ENCODE results near the gene LNPK.
"Not testable (repeated sequence)": the region's sequence is repeated elsewhere in the genome, so short reads cannot be mapped to it uniquely, and the experiment has no call there.

LNPK gene

GRCh38 chr2:175914846-175915245 is 87.2 kb downstream of the LNPK start:
- DNase-seq (ENCODE audit: low read depth): no peak
- TF ChIP-seq, protein P1, sequence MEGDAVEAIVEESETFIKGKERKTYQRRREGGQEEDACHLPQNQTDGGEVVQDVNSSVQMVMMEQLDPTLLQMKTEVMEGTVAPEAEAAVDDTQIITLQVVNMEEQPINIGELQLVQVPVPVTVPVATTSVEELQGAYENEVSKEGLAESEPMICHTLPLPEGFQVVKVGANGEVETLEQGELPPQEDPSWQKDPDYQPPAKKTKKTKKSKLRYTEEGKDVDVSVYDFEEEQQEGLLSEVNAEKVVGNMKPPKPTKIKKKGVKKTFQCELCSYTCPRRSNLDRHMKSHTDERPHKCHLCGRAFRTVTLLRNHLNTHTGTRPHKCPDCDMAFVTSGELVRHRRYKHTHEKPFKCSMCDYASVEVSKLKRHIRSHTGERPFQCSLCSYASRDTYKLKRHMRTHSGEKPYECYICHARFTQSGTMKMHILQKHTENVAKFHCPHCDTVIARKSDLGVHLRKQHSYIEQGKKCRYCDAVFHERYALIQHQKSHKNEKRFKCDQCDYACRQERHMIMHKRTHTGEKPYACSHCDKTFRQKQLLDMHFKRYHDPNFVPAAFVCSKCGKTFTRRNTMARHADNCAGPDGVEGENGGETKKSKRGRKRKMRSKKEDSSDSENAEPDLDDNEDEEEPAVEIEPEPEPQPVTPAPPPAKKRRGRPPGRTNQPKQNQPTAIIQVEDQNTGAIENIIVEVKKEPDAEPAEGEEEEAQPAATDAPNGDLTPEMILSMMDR (conservative IDR thresholded peaks at IDR 0.05; ENCODE audit: low read depth, low read length): no peak
- no peak overlapping the region for H3K4me3 ChIP-seq (ENCODE audit: low read length)

GRCh38 chr2:175913849-175914743 is 88.0 kb downstream of the LNPK start:
- H3K4me3 ChIP-seq (ENCODE audit: low read length); DNase-seq (ENCODE audit: low read depth): not testable (repeated sequence)

- not testable (repeated sequence) for H3K4me3 ChIP-seq (ENCODE audit: low read length); DNase-seq (ENCODE audit: low read depth)
Measured at GRCh38 chr2:175913267-175913666, 88.8 kb downstream of the LNPK start.

GRCh38 chr2:175904035-175904434 is 98.0 kb downstream of the LNPK start:
- TF ChIP-seq, protein P1 (conservative IDR thresholded peaks at IDR 0.05; ENCODE audit: low read depth, low read length): no peak
- H3K4me3 ChIP-seq (ENCODE audit: low read length): no peak overlapping the region
- no peak for DNase-seq (ENCODE audit: low read depth)

DNA sequence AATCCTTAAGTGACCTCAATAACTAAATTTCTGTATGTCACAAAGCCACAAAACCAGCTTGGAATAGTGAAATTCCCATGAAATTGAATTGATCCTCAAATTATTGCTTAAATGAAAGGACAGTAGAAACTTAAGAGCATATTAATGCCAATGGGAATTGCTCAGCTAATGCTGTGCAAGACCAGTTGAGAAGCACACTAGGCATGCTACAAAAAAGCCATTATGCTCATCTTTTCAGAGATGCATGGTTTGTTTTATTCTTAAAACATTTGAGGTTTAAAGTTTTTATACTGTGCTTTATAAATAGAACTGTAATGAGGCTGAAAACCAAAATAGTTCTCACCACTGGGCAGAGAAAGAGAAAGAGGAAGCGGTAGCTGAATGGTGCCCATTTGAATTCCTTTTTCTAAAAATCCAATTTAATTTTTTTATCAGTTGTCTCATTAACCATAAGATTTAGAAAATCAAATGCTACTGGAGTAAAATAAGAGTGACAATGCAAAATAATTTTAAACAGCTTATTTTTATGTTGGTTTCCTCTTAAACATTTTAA is 98.6 kb downstream of the LNPK start:
- TF ChIP-seq, protein P1 (conservative IDR thresholded peaks at IDR 0.05; ENCODE audit: low read depth, low read length): no peak
- DNase-seq (ENCODE audit: low read depth): no peak
- H3K4me3 ChIP-seq (ENCODE audit: low read length): no peak overlapping the region

DNA sequence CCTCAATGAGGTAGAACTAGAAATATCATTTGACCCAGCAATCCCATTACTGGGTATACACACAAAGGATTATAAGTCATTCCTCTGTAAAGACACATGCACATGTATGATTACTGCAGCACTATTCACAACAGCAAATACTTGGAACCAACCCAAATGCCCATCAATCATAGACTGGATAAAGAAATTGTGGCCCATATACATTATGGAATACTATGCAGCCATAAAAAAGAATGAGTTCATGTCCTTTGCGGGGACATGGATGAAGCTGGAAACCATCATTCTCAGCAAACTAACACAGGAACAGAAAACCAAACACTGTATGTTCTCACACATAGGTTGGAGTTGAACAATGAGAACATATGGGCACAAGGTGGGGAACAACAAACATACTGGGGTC is 106.1 kb downstream of the LNPK start:
- not testable (repeated sequence) for DNase-seq (ENCODE audit: low read depth); H3K4me3 ChIP-seq (ENCODE audit: low read length)

- TF ChIP-seq, protein P1 (conservative IDR thresholded peaks at IDR 0.05; ENCODE audit: low read depth, low read length): no peak
- no peak for DNase-seq (ENCODE audit: low read depth)
- H3K4me3 ChIP-seq (ENCODE audit: low read length): no peak overlapping the region
Measured at GRCh38 chr2:175892046-175892445, 110.0 kb downstream of the LNPK start.

DNA sequence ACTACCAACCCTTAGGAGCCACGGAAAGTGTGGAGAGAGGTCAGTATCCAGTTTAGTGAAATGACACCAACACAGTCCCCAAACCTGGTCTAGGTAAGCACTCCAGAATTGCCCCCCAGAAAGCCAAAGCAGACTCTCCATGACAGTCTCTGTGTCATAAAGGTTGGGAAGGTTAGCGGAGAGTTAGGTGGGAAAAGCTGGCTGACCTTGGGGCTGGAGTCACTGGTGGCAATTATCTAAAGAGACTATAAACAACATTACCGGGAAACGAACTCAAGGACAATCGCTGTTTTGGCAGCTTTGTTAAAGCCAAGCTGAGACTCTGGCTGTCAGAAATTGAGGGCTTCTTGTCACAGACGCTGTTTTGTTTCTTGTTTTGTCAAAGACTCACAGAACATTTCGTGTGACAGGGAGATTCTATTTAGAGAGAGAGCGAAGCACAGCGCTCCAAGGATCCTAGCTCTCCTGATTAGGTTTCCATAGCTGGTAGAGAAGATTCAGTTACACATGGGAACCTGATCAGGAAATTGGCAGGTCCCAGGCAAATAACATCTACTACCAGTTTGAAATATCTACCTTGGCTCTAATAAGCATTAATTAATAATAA is 111.3 kb downstream of the LNPK start:
- no peak for DNase-seq (ENCODE audit: low read depth)

More for the DNA sequence above, 111.3 kb downstream of the LNPK start:
- H3K4me3 ChIP-seq (ENCODE audit: low read length): no peak overlapping the region
- TF ChIP-seq, protein P1 (conservative IDR thresholded peaks at IDR 0.05; ENCODE audit: low read depth, low read length): no peak
